ENCODE measurements around the gene TKFC.

Gene TKFC

DNA sequence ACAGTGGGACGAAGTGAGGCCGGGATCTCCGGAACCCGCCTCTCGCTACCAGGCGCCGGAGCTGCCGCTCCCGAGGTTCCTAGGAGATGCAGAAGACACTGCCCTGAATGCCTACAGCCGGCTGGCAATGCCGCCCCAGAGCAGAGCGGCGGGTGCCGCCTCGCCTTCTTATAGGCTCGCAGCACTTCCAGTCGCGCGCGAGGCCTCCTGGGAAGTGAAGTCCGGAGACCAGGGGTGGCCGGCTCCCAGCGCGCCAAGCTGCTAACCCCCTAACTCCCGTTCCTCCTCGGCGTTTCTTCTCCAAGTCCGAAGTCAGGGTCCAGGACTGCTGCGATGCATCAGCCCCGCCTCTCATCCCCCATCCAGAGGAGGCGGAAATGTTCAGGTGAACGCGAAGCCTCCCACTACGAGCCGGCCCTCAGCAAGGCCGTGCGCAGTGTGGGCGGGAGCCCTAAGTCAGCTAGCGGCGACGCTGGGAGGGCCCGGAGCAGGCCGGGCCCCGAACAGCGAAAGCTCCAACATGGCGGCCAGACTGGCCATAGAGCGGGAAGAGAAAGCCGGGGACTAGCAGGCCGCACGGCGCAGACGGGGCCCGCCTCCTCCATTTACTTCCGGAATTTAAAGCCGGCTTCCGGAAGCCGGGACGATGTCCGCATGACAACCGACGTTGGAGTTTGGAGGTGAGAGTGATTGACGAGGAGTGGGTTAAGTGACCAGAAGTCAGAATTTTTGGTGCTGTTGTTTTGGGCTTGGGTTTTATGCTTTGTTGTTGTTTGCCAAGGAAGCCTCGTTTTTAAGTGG, 28.9 kb downstream of the TKFC start, which contains the start of the genes CYB561A3 and TMEM138:
Gene CYB561A3, minus strand, starts transcription at position 142 of the 801 bp plus-strand sequence. CDS start 5,169 bp downstream, outside the sequence.
Gene TMEM138, plus strand, starts transcription at position 634 of the 801 bp plus-strand sequence. CDS start 2,017 bp downstream, outside the sequence.
- TF ChIP-seq, protein P1, sequence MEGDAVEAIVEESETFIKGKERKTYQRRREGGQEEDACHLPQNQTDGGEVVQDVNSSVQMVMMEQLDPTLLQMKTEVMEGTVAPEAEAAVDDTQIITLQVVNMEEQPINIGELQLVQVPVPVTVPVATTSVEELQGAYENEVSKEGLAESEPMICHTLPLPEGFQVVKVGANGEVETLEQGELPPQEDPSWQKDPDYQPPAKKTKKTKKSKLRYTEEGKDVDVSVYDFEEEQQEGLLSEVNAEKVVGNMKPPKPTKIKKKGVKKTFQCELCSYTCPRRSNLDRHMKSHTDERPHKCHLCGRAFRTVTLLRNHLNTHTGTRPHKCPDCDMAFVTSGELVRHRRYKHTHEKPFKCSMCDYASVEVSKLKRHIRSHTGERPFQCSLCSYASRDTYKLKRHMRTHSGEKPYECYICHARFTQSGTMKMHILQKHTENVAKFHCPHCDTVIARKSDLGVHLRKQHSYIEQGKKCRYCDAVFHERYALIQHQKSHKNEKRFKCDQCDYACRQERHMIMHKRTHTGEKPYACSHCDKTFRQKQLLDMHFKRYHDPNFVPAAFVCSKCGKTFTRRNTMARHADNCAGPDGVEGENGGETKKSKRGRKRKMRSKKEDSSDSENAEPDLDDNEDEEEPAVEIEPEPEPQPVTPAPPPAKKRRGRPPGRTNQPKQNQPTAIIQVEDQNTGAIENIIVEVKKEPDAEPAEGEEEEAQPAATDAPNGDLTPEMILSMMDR (IDR thresholded peaks at IDR 0.05; ENCODE audit: extremely low read depth, missing control alignments) = no peak
- DNase-seq (ENCODE audit: low spot score) = peak; percentile 86

DNA sequence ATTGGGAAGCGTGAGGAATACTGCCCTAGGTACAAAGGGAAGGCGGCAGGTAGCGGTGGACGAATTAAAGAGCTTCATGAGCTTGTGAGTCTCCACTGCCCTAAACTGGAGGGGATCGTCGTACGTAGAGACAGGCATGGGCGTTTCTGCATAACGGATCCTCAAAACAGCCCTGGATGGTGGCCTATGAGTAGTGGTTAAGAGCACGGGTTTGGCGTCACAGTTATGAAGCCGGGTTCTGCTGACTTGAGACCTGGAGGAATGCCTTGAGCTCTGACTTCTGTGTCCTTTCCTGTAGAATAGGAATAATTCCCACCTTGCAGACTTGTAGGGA, 29.5 kb downstream of the TKFC start:
- peak; percentile 43 for DNase-seq (ENCODE audit: low spot score)

DNA sequence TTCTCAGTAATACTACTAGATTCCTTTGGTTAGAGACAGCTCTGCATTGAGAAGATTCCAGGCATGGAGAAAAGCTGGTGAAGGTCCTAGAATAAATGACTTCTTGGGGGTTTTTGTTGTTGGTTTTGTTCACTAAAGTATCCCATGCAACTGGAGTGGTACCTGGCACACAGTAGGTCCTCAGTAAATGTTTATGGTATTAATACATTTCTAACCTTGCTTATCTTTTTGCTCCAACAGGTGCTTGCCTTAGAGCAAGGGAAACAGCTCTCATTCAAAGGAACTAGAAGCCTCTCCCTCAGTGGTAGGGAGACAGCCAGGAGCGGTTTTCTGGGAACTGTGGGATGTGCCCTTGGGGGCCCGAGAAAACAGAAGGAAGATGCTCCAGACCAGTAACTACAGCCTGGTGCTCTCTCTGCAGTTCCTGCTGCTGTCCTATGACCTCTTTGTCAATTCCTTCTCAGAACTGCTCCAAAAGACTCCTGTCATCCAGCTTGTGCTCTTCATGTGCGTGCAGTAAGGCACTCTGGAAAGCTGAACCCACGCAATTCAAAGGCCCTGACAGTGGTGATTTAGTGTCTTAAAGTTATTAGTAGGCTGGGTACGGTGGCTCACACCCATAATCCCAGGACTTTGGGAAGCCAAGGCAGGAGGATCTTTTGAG, 31.1 kb downstream of the TKFC start:
- TF ChIP-seq, protein P1 (IDR thresholded peaks at IDR 0.05; ENCODE audit: extremely low read depth, missing control alignments) = no peak
- DNase-seq (ENCODE audit: low spot score) = no peak

More for the DNA sequence above, 29.5 kb downstream of the TKFC start:
- TF ChIP-seq, protein P1 (IDR thresholded peaks at IDR 0.05; ENCODE audit: extremely low read depth, missing control alignments) = no peak

DNA sequence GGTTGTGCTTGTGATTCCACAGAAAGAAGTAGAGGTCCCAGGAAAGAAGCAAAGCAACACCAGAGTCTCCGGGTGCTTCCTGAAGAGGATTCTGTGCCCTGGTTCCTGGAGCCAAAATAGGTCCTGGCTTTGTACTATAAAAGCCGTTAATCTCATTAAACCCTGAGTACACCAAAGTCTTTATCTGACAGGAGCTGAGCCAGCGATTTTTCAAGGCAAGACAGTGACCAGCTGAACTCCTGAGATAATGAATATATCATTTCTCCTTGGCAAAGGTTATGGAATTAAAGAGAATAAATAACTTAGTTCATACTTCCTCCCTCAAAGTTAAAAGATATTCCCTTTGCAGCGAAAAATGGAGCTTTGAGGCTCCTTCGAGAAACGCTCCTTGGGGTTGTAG, 34.4 kb downstream of the TKFC start:
- TF ChIP-seq, protein P1 (IDR thresholded peaks at IDR 0.05; ENCODE audit: extremely low read depth, missing control alignments) = no peak
- DNase-seq (ENCODE audit: low spot score) = no peak

DNA sequence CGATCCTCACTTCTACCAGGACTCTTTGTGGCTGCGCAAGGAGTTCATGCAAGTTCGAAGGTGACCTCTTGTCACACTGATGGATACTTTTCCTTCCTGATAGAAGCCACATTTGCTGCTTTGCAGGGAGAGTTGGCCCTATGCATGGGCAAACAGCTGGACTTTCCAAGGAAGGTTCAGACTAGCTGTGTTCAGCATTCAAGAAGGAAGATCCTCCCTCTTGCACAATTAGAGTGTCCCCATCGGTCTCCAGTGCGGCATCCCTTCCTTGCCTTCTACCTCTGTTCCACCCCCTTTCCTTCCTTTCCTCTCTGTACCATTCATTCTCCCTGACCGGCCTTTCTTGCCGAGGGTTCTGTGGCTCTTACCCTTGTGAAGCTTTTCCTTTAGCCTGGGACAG, 35.6 kb downstream of the TKFC start:
- TF ChIP-seq, protein P1 (IDR thresholded peaks at IDR 0.05; ENCODE audit: extremely low read depth, missing control alignments) = no peak
- no peak for DNase-seq (ENCODE audit: low spot score)

DNA sequence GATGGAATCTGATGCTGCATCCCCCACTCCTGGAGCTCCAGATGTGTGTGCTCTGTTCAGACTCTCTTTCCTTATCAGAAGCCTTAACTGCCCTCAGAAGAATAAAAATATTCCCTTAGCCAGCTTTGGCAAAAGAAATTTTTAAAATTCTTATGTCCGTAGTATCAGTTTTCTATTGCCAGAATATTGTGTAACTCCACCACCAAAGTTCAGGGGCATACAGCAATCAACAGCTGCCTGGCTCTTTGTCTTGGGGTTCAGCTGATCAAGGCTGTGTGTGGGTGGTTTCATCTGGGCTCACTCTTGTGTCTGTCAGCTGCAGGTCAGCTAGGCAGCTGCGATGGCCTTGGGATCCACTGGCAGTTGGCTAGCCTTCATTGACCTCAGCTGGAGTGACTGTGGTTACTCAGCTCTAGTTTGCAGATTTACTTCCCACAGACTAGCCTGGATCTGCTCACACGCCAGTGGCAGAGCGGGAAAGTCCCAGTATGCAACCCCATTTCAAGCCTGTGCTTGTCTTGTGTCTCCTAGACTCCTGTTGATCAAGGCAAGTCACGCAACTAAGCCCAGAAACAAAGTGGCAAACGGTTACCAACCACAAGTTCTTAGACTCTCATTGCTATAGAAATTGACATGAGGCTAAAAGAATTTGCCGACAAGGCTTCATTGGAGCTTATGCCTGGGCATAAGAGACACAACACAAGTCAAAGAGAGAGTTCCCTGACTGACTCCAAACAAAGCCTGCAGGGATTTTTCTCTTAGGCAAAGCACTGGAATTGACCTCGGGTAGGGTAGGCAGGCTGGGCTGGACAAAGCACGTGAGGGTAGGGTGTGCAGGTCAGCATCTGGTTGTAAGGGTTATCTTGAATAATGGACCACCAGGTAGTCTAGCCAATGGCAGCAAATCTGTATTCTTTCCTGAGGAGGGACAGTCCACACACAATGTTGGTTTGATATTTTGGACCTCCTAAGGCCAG, 36.6 kb downstream of the TKFC start:
- TF ChIP-seq, protein P1 (IDR thresholded peaks at IDR 0.05; ENCODE audit: extremely low read depth, missing control alignments) = no peak
- DNase-seq (ENCODE audit: low spot score) = no peak

Measured in GM20000 (cell line).